ENCODE data around the gene LRRFIP2.
"Not testable (repeated sequence)": the region's sequence is repeated elsewhere in the genome, so short reads cannot be mapped to it uniquely, and the experiment has no call there.

Gene LRRFIP2

GRCh38 chr3:37056826-37057225 lies 117.6 kb downstream of the LRRFIP2 start:
- no peak for DNase-seq

GRCh38 chr3:37055077-37055476 lies 119.3 kb downstream of the LRRFIP2 start:
- not testable (repeated sequence) for DNase-seq

GRCh38 chr3:37054370-37054769 lies 120.0 kb downstream of the LRRFIP2 start:
- DNase-seq: no peak

GRCh38 chr3:37053753-37054152 lies 120.6 kb downstream of the LRRFIP2 start:
- DNase-seq: no peak

GRCh38 chr3:37053337-37053736 lies 121.0 kb downstream of the LRRFIP2 start:
- no peak for DNase-seq

GRCh38 chr3:37052860-37053259 lies 121.5 kb downstream of the LRRFIP2 start:
- no peak for DNase-seq

GRCh38 chr3:37050282-37050681 lies 124.1 kb downstream of the LRRFIP2 start:
- DNase-seq: no peak

GRCh38 chr3:37042712-37043111 lies 131.7 kb downstream of the LRRFIP2 start:
- DNase-seq: not testable (repeated sequence)

- no peak for DNase-seq
Measured at GRCh38 chr3:37041546-37042195, 132.7 kb downstream of the LRRFIP2 start.

- DNase-seq: no peak
Measured at GRCh38 chr3:37040231-37040630, 134.2 kb downstream of the LRRFIP2 start.

GRCh38 chr3:37039161-37039846 lies 135.1 kb downstream of the LRRFIP2 start:
- DNase-seq: no peak

GRCh38 chr3:37037352-37037751 lies 137.0 kb downstream of the LRRFIP2 start:
- no peak for DNase-seq

GRCh38 chr3:37032961-37033360 lies 141.4 kb downstream of the LRRFIP2 start:
- no peak for DNase-seq

GRCh38 chr3:37031096-37031682 lies 143.2 kb downstream of the LRRFIP2 start:
- DNase-seq: no peak

GRCh38 chr3:37030588-37030987 lies 143.8 kb downstream of the LRRFIP2 start:
- no peak for DNase-seq

- no peak for DNase-seq
Measured at GRCh38 chr3:37029516-37030163, 144.7 kb downstream of the LRRFIP2 start.

GRCh38 chr3:37029111-37029510 lies 145.3 kb downstream of the LRRFIP2 start:
- no peak for DNase-seq

GRCh38 chr3:37028329-37028728 lies 146.1 kb downstream of the LRRFIP2 start:
- no peak for DNase-seq

- DNase-seq: no peak
Measured at GRCh38 chr3:37026851-37027250, 147.5 kb downstream of the LRRFIP2 start.

GRCh38 chr3:37025561-37026335 lies 148.6 kb downstream of the LRRFIP2 start:
- DNase-seq: no peak

GRCh38 chr3:37024820-37025405 lies 149.5 kb downstream of the LRRFIP2 start:
- DNase-seq: no peak

GRCh38 chr3:37024092-37024491 lies 150.3 kb downstream of the LRRFIP2 start:
- no peak for DNase-seq

Measured in T-helper 9 cell (primary cell).